Stomach (tissue), 9 donors: ENCODE results near the gene TMIGD1. TPM values are rescaled to one million over a fixed set of nuclear protein-coding genes. Genes with fewer than 3 reads are reported as not detected.

Experiments used
- DNase-seq, 2 donors: peaks; one replicate each; pipeline versions ENCODE4 v3.0.0 to v3.0.0-alpha.2; 2013 to 2019
- H3K27ac ChIP-seq, 5 donors: fragments of 200-600 bp in 4 of 5; sonication (generic) in 4 of 5; one replicate each; pipeline ENCODE4 v1.5.1; 2013 to 2019; ENCODE audit warnings: mild to moderate bottlenecking in 1 of 5, moderate library complexity in 1 of 5
- H3K27me3 ChIP-seq, 3 donors: fragments of 200-600 bp; sonication (generic); one replicate each; pipeline ENCODE4 v1.5.1; 2017 to 2019; ENCODE audit warnings: mixed run types in 1 of 3
- H3K36me3 ChIP-seq, 4 donors: fragments of 200-600 bp; sonication (generic); 1 replicate in 3 of 4; 2 replicates in 1 of 4; pipeline ENCODE4 v1.5.1; 2016 to 2019
- H3K4me1 ChIP-seq, 4 donors: fragments of 200-600 bp; sonication (generic); one replicate each; pipeline ENCODE4 v1.5.1; 2016 to 2019
- H3K4me3 ChIP-seq, 4 donors: fragments of 200-600 bp; sonication (generic) in 3 of 4; one replicate each; pipeline ENCODE4 v1.5.1; 2016 to 2019; ENCODE audit warnings: mild to moderate bottlenecking in 1 of 4
- H3K9me3 ChIP-seq, 4 donors: fragments of 200-600 bp; sonication (generic); one replicate each; pipeline ENCODE4 v1.5.1; 2016 to 2019
- CTCF ChIP-seq, 7 experiments: fragments of 450-650 bp in 4 of 7; fragments of 200-600 bp in 3 of 7; sonication (generic) in 3 of 7; IDR thresholded peaks; one replicate each; pipeline ENCODE4 v1.5.1; 2016 to 2019; ENCODE audit warnings: antibody characterized with exemption in 7 of 7, control low read depth in 2 of 7, mild to moderate bottlenecking in 1 of 7
- EP300 ChIP-seq: sonication (generic); formaldehyde crosslinking; IDR thresholded peaks from one replicate; pipeline ENCODE4 v1.6.1; 2017; ENCODE audit warnings: antibody characterized with exemption
- POLR2A ChIP-seq, 4 donors: fragments of 450-650 bp; IDR thresholded peaks; one replicate each; pipeline ENCODE4 v1.6.1; 2016; ENCODE audit warnings: antibody characterized with exemption in 4 of 4, control low read depth in 2 of 4, mild to moderate bottlenecking in 1 of 4, moderate library complexity in 1 of 4
- POLR2AphosphoS5 ChIP-seq, 3 donors: sonication (generic); formaldehyde crosslinking; IDR thresholded peaks; one replicate each; pipeline ENCODE4 v1.6.1; 2016; ENCODE audit warnings: antibody characterized with exemption in 3 of 3
- WGBS, 5 donors: extraction: QIAGEN DNeasy Blood & Tissue Kit in 3 of 5; methylation state at CpG; one replicate each; pipeline versions ENCODE4 v1.1.5 to v1.1.7; 2013 to 2018; 5-methylcytosine and 5-hydroxymethylcytosine counted together
- intact Hi-C: fragments of 100-400 bp; cut with DNase I; formaldehyde crosslinking; loops from one replicate; pipeline ENCODE4 v1.15.1; 2023; ENCODE audit warnings: low total_unique reads
- polyA plus RNA-seq, 3 donors: library from polyadenylated mRNA; stranded (reverse); fragments of 200-250 nt; gene quantifications; one replicate each; pipeline ENCODE4 v1.2.3, GENCODE V29; 2013
- total RNA-seq, 5 donors: library from RNA; depleted of rRNA; stranded (reverse); fragments of >200 nt; gene quantifications; one replicate each; pipeline versions ENCODE4 v1.1.0 to v1.2.3, GENCODE V29; 2014 to 2016
- donor health status: healthy with polysubstance abuse.
- donor health status: Bipolar disorder and iron deficiency.
- donor health status: healthy.

Gene TMIGD1
- total and polyA plus RNA-seq, 8 donors = 1.1 TPM; not detected in 7

- TF ChIP-seq CTCF (IDR thresholded peaks at IDR 0.05) (no peak), POLR2A (IDR thresholded peaks at IDR 0.05) (no peak), EP300 (no peak), POLR2AphosphoS5 (IDR thresholded peaks at IDR 0.05) (no peak)
- H3K27me3 ChIP-seq = no peaks in the 10 kb centered on the region
- WGBS, 5 donors = 54 to 69% (median 56%) methylated on average over 4 of the region's 4 CpGs
- intact Hi-C loops = no loop called here
- H3K4me1 ChIP-seq = peaks cover 19 to 43% (median 29%) of the 10 kb centered on the region in 4 donors
- no peak overlapping the region for H3K27ac ChIP-seq
- H3K36me3 ChIP-seq = no peaks in the 10 kb centered on the region
- no peaks in the 10 kb centered on the region for H3K9me3 ChIP-seq
- DNase-seq = peak in 1 of 2 donors; percentile 26
- H3K4me3 ChIP-seq = no peak overlapping the region
These were observed 13.6 kb upstream of the TMIGD1 start for GRCh38 chr17:30347488-30347887.

- Histone ChIP-seq H3K27me3 (no peaks in the 10 kb centered on the region), H3K27ac (peak overlapping the region; percentile 79 to 91 (median 80)), H3K4me3 (no peak overlapping the region), H3K9me3 (no peaks in the 10 kb centered on the region), H3K4me1 (peaks cover 24 to 43% (median 30%) of the 10 kb centered on the region in 4 donors), H3K36me3 (no peaks in the 10 kb centered on the region)
- 78 to 83% (median 83%) methylated on average over 3 of the region's 3 CpGs for WGBS, 5 donors
- peak in 1 of 2 donors; percentile 17 for DNase-seq
- TF ChIP-seq POLR2A (IDR thresholded peaks at IDR 0.05) (no peak), CTCF (IDR thresholded peaks at IDR 0.05) (no peak), EP300 (no peak), POLR2AphosphoS5 (IDR thresholded peaks at IDR 0.05) (no peak)
- intact Hi-C loops = no loop called here
These were observed 12.5 kb upstream of the TMIGD1 start for GRCh38 chr17:30346221-30346795.

- Histone ChIP-seq H3K36me3 (no peaks in the 10 kb centered on the region), H3K4me1 (peaks cover 25 to 48% (median 34%) of the 10 kb centered on the region in 4 donors), H3K4me3 (no peak overlapping the region), H3K9me3 (no peaks in the 10 kb centered on the region), H3K27ac (peak overlapping the region; percentile 79 to 91 (median 80)), H3K27me3 (no peaks in the 10 kb centered on the region)
- intact Hi-C loops = no loop called here
- peak in 1 of 2 donors; percentile 35 for DNase-seq
- TF ChIP-seq POLR2AphosphoS5 (IDR thresholded peaks at IDR 0.05) = peak in 2 of 3 donors; percentile 46 to 57
- TF ChIP-seq EP300 = no peak
- 72 to 81% (median 81%) methylated on average over 4 of the region's 4 CpGs for WGBS, 5 donors
These were observed 11.7 kb upstream of the TMIGD1 start for GRCh38 chr17:30345527-30346075.

- Histone ChIP-seq H3K9me3 (no peaks in the 10 kb centered on the region), H3K4me1 (peaks cover 25 to 54% (median 40%) of the 10 kb centered on the region in 4 donors)
These were observed 11.2 kb upstream of the TMIGD1 start for GRCh38 chr17:30345089-30345433.

More at GRCh38 chr17:30345089-30345433, 11.2 kb upstream of the TMIGD1 start:
- intact Hi-C loops = no loop called here
- WGBS, 5 donors = 32 to 54% (median 45%) methylated on average over 2 of the region's 2 CpGs
- peak overlapping the region; percentile 79 to 91 (median 82) for H3K27ac ChIP-seq
- TF ChIP-seq POLR2AphosphoS5 (IDR thresholded peaks at IDR 0.05) = no peak
- TF ChIP-seq POLR2A (IDR thresholded peaks at IDR 0.05) = no peak
- TF ChIP-seq CTCF (IDR thresholded peaks at IDR 0.05) = no peak
- TF ChIP-seq EP300 = no peak
- no peaks in the 10 kb centered on the region for H3K27me3 ChIP-seq
- no peak overlapping the region for H3K4me3 ChIP-seq
- DNase-seq = no peak
- no peaks in the 10 kb centered on the region for H3K36me3 ChIP-seq
